Right lobe of liver (tissue), 6 donors: Measurements from ENCODE around the gene PGBD5. TPM values are rescaled to one million over a fixed set of nuclear protein-coding genes. Genes with fewer than 3 reads are reported as not detected.

ENCODE experiments used
- ATAC-seq, 4 donors: fragments of 200-7000 bp; cut with Tn5 transposase; one replicate each; pipeline ENCODE4 v1.9.1; 2020; ENCODE audit warnings: mild to moderate bottlenecking in 4 of 4, moderate library complexity in 4 of 4
- DNase-seq, 3 donors: peaks; one replicate each; pipeline ENCODE4 v3.0.0-alpha.2; 2020
- H3K27ac ChIP-seq, 3 donors: fragments of 200-600 bp; one replicate each; pipeline ENCODE4 v1.8.0; 2022
- H3K27me3 ChIP-seq, 2 donors: fragments of 200-600 bp; one replicate each; pipeline ENCODE4 v1.8.0; 2022
- H3K36me3 ChIP-seq, 4 donors: fragments of 200-600 bp; sonication (generic) in 1 of 4; one replicate each; pipeline versions ENCODE4 v1.5.1 to v1.8.0; 2017 to 2022; ENCODE audit warnings: control low read depth in 1 of 4
- H3K4me1 ChIP-seq, 4 donors: fragments of 200-600 bp; sonication (generic) in 1 of 4; one replicate each; pipeline versions ENCODE4 v1.5.1 to v1.8.0; 2017 to 2022; ENCODE audit warnings: control low read depth in 1 of 4
- H3K4me3 ChIP-seq, 3 donors: fragments of 200-600 bp; one replicate each; pipeline ENCODE4 v1.8.0; 2022
- H3K9me3 ChIP-seq, 4 donors: fragments of 200-600 bp; sonication (generic) in 1 of 4; one replicate each; pipeline versions ENCODE4 v1.5.1 to v1.8.0; 2017 to 2022; ENCODE audit warnings: control low read depth in 1 of 4
- POLR2A ChIP-seq: fragments of 450-650 bp; IDR thresholded peaks from one replicate; pipeline ENCODE4 v1.6.1; 2017; ENCODE audit warnings: antibody characterized with exemption, mild to moderate bottlenecking
- WGBS: methylation state at CpG from one replicate; pipeline ENCODE4 v1.1.6; 2018; ENCODE audit warnings: low coverage, low lambda C conversion rate; ENCODE audit not compliant: insufficient coverage; ENCODE audit errors: missing lambda C conversion rate; 5-methylcytosine and 5-hydroxymethylcytosine counted together
- intact Hi-C, 2 donors: fragments of 100-400 bp; cut with DNase I; formaldehyde crosslinking; loops; one replicate each; pipeline versions ENCODE4 v1.11.2 to v1.14.1; 2022
- total RNA-seq, 6 experiments: library from RNA; depleted of rRNA in 2 of 6; stranded (reverse); fragments of >200 nt in 2 of 6; fragmentation: NEBNext Ultra II Directional in 3 of 6; extraction: Animal tissue kit (Norgen Biotek cat#: 25700) in 3 of 6; gene quantifications; one replicate each; pipeline versions ENCODE4 v1.1.0 to v1.2.4, GENCODE V29; 2016 to 2023
- TF ChIP-seq, protein P1 (sequence below), 4 donors: fragments of 200-600 bp in 3 of 4; fragments of 450-650 bp in 1 of 4; IDR thresholded peaks; one replicate each; pipeline versions ENCODE4 v1.5.1 to v1.8.0; 2016 to 2022; ENCODE audit warnings: antibody characterized with exemption in 4 of 4, mild to moderate bottlenecking in 2 of 4
- donor health status: DM: no; HTN: yes; CAD: no.
- donor health status: DM: no; HTN: no; CAD: no.
- donor health status: DM: no; HTN: no; CAD: no.
- donor health status: DM: no; HTN: yes; CAD: no.
- donor health status: DM: no; HTN: yes; CAD: no.

Gene PGBD5
- total RNA-seq, 6 experiments from 2014 or later = 0.80 to 6.4 (median 2.4) TPM

- intact Hi-C loops = no loop called here
- Histone ChIP-seq H3K4me1 (no peaks in the 10 kb centered on the region), H3K36me3 (no peaks in the 10 kb centered on the region), H3K9me3 (no peaks in the 10 kb centered on the region), H3K27ac (no peak overlapping the region), H3K27me3 (no peaks in the 10 kb centered on the region), H3K4me3 (no peak overlapping the region)
- 56% methylated on average over 3 of the region's 8 CpGs for WGBS
- ATAC-seq (no peak), DNase-seq (no peak)
- TF ChIP-seq, protein P1, sequence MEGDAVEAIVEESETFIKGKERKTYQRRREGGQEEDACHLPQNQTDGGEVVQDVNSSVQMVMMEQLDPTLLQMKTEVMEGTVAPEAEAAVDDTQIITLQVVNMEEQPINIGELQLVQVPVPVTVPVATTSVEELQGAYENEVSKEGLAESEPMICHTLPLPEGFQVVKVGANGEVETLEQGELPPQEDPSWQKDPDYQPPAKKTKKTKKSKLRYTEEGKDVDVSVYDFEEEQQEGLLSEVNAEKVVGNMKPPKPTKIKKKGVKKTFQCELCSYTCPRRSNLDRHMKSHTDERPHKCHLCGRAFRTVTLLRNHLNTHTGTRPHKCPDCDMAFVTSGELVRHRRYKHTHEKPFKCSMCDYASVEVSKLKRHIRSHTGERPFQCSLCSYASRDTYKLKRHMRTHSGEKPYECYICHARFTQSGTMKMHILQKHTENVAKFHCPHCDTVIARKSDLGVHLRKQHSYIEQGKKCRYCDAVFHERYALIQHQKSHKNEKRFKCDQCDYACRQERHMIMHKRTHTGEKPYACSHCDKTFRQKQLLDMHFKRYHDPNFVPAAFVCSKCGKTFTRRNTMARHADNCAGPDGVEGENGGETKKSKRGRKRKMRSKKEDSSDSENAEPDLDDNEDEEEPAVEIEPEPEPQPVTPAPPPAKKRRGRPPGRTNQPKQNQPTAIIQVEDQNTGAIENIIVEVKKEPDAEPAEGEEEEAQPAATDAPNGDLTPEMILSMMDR (IDR thresholded peaks at IDR 0.05) = no peak
- no peak for TF ChIP-seq POLR2A
These were observed 24.3 kb downstream of the PGBD5 start for GRCh38 chr1:230401763-230402294.

GRCh38 chr1:230401101-230401500 is 25.0 kb downstream of the PGBD5 start:
- 82% methylated on average over 7 of the region's 14 CpGs for WGBS
- H3K9me3 ChIP-seq = no peaks in the 10 kb centered on the region
- no peak overlapping the region for H3K27ac ChIP-seq
- no peaks in the 10 kb centered on the region for H3K4me1 ChIP-seq
- H3K27me3 ChIP-seq = no peaks in the 10 kb centered on the region
- ATAC-seq (no peak), DNase-seq (no peak)
- intact Hi-C loops = no loop called here
- H3K36me3 ChIP-seq = no peaks in the 10 kb centered on the region
- TF ChIP-seq, protein P1 (IDR thresholded peaks at IDR 0.05) = no peak
- TF ChIP-seq POLR2A = no peak
- no peak overlapping the region for H3K4me3 ChIP-seq

DNA sequence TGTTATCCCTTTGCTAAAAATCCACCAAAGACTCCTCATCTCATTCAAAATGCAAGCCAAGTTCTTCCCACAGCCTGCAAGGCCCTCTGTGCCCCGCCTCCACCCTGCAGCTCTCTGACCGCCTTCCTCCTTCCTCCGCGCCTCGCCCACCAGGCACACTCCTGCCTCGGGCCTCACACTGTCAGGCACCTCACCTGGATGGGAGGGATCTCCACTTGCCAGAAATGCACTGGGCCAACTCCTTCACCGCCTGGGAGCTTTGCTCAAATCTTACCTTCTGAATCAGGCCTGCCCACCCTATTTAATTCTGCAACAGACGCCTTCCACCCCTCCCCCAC is 26.2 kb downstream of the PGBD5 start:
- Histone ChIP-seq H3K9me3 (no peaks in the 10 kb centered on the region), H3K4me1 (no peaks in the 10 kb centered on the region), H3K27ac (no peak overlapping the region), H3K27me3 (no peaks in the 10 kb centered on the region), H3K4me3 (no peak overlapping the region), H3K36me3 (no peaks in the 10 kb centered on the region)
- 89% methylated on average over 6 of the region's 8 CpGs for WGBS
- intact Hi-C loops = no loop called here
- no peak for TF ChIP-seq POLR2A
- TF ChIP-seq, protein P1 (IDR thresholded peaks at IDR 0.05) = no peak
- no peak for ATAC-seq
- no peak for DNase-seq

GRCh38 chr1:230399321-230400006 is 26.7 kb downstream of the PGBD5 start:
- ATAC-seq = no peak
- TF ChIP-seq, protein P1 (IDR thresholded peaks at IDR 0.05) = no peak
- TF ChIP-seq POLR2A = no peak
- Histone ChIP-seq H3K4me3 (no peak overlapping the region), H3K9me3 (no peaks in the 10 kb centered on the region), H3K4me1 (no peaks in the 10 kb centered on the region), H3K36me3 (no peaks in the 10 kb centered on the region), H3K27ac (no peak overlapping the region), H3K27me3 (no peaks in the 10 kb centered on the region)
- intact Hi-C loops = no loop called here
- WGBS = 87% methylated on average over 18 of the region's 22 CpGs
- DNase-seq = no peak
